AG09319 (cell line): ENCODE measurements around the gene RAB40A.

Source experiments
- DNase-seq: peaks from one replicate; pipeline ENCODE4 v3.0.0-alpha.2; 2010; ENCODE audit warnings: low read depth; ENCODE audit errors: extremely low read depth
- CTCF ChIP-seq: IDR thresholded peaks from 2 replicates; pipeline ENCODE4 v1.5.1; 2011; ENCODE audit warnings: low read depth, mild to moderate bottlenecking, inconsistent platforms, low read length, moderate library complexity

The RAB40A gene

GRCh38 chrX:103519389-103519788, at the start of gene RAB40A:
RAB40A (minus strand) TSS chrX:103519489; CDS start chrX:103500756, 18,733 bp downstream.
- TF ChIP-seq CTCF: no peak
- DNase-seq: no peak

- no peak for DNase-seq
- no peak for TF ChIP-seq CTCF
Observed at GRCh38 chrX:103565752-103566151, 46.5 kb upstream of the RAB40A start.

GRCh38 chrX:103565197-103565596, 45.9 kb upstream of the RAB40A start:
- TF ChIP-seq CTCF: no peak
- DNase-seq: no peak

GRCh38 chrX:103562801-103563200, 43.5 kb upstream of the RAB40A start:
- no peak for DNase-seq
- TF ChIP-seq CTCF: no peak

- DNase-seq: no peak
- no peak for TF ChIP-seq CTCF
Observed at GRCh38 chrX:103560256-103560655, 41.0 kb upstream of the RAB40A start.

- no peak for TF ChIP-seq CTCF
- no peak for DNase-seq
Observed at GRCh38 chrX:103556963-103557612, 37.8 kb upstream of the RAB40A start.

- no peak for DNase-seq
- TF ChIP-seq CTCF: no peak
Observed at GRCh38 chrX:103554687-103555424, 35.6 kb upstream of the RAB40A start.
